GM18951 (cell line): ENCODE data around the gene ZNF668.

Source experiments
- POLR2A ChIP-seq: IDR thresholded peaks from 4 replicates; pipeline ENCODE4 v1.6.1; 2011; ENCODE audit warnings: mild to moderate bottlenecking; ENCODE audit not compliant: insufficient read length, insufficient read depth; ENCODE audit errors: extremely low read depth
- in situ Hi-C: fragments of 300-500 bp; cut with MboI; formaldehyde crosslinking; loops from one replicate; pipeline ENCODE4 v1.12.0; 2022; ENCODE audit warnings: low sequenced_read_pairs, mixed read lengths, inconsistent platforms; ENCODE audit not compliant: unreplicated experiment

Gene ZNF668

DNA sequence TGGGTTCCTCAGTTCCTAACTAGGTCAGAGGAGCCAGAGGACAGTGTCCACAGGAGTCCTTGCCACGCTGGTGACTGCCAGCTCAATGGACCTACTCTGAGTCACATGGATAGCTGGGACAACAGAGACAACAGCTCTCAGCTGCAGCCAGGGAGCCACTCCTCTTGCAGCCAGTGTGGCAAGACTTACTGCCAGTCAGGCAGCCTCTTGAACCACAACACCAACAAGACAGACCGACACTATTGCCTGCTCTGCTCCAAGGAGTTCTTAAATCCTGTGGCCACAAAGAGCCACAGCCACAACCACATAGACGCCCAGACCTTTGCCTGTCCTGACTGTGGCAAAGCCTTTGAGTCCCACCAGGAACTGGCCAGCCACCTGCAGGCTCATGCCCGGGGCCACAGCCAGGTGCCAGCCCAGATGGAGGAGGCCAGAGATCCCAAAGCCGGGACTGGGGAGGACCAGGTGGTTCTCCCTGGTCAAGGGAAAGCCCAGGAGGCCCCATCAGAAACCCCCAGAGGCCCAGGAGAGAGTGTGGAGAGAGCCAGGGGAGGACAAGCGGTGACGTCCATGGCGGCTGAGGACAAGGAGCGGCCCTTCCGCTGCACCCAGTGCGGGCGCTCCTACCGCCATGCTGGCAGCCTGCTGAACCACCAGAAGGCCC lies 6.8 kb upstream of the ZNF668 start:
- TF ChIP-seq POLR2A, result no peak
- in situ Hi-C loops, result no loop called here

DNA sequence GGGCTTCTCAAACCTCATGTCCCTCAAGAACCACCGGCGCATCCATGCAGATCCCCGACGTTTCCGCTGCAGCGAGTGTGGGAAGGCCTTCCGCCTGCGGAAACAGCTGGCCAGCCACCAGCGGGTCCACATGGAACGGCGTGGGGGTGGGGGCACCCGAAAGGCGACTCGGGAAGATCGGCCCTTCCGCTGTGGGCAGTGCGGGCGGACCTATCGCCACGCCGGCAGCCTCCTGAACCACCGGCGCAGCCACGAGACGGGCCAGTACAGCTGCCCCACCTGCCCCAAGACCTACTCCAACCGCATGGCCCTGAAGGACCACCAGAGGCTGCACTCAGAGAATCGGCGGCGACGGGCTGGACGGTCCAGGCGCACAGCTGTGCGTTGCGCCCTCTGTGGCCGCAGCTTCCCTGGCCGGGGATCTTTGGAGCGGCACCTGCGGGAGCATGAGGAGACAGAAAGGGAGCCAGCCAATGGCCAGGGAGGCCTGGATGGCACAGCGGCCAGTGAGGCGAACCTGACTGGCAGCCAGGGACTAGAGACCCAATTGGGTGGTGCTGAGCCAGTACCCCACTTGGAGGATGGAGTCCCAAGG lies 6.1 kb upstream of the ZNF668 start:
- in situ Hi-C loops, result no loop called here
- no peak for TF ChIP-seq POLR2A

DNA sequence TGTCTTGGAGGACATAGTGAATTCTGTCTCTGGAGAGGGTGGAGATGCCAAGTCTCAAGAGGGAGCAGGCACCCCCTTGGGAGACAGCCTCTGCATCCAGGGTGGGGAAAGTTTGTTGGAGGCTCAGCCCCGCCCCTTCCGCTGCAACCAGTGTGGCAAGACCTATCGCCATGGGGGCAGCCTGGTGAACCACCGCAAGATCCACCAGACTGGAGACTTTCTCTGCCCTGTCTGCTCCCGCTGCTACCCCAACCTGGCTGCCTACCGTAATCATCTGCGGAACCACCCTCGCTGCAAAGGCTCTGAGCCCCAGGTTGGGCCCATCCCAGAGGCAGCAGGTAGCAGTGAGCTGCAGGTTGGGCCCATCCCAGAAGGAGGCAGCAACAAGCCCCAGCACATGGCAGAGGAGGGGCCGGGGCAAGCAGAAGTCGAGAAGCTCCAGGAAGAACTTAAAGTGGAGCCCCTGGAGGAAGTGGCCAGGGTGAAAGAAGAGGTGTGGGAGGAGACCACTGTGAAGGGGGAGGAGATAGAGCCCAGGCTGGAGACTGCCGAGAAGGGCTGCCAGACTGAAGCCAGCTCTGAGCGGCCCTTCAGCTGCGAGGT lies 5.4 kb upstream of the ZNF668 start:
- in situ Hi-C loops, result no loop called here
- TF ChIP-seq POLR2A, result no peak

DNA sequence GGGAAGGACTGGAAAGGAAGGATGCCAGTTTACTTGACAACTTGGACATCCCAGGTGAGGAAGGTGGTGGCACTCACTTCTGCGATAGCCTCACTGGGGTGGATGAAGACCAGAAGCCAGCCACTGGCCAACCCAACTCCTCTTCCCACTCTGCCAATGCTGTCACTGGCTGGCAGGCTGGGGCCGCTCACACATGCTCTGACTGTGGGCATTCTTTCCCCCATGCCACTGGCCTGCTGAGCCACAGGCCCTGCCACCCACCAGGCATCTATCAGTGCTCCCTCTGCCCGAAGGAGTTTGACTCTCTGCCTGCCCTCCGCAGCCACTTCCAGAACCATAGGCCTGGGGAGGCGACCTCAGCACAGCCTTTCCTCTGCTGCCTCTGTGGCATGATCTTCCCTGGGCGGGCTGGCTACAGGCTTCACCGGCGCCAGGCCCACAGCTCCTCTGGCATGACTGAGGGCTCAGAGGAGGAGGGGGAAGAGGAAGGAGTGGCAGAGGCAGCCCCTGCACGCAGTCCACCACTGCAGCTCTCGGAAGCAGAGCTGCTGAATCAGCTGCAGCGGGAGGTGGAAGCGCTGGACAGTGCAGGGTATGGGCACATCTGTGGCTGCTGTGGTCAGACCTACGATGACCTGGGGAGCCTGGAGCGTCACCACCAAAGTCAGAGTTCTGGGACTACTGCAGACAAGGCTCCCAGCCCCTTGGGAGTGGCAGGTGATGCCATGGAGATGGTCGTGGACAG lies 4.7 kb upstream of the ZNF668 start:
- in situ Hi-C loops, result no loop called here
- no peak for TF ChIP-seq POLR2A

DNA sequence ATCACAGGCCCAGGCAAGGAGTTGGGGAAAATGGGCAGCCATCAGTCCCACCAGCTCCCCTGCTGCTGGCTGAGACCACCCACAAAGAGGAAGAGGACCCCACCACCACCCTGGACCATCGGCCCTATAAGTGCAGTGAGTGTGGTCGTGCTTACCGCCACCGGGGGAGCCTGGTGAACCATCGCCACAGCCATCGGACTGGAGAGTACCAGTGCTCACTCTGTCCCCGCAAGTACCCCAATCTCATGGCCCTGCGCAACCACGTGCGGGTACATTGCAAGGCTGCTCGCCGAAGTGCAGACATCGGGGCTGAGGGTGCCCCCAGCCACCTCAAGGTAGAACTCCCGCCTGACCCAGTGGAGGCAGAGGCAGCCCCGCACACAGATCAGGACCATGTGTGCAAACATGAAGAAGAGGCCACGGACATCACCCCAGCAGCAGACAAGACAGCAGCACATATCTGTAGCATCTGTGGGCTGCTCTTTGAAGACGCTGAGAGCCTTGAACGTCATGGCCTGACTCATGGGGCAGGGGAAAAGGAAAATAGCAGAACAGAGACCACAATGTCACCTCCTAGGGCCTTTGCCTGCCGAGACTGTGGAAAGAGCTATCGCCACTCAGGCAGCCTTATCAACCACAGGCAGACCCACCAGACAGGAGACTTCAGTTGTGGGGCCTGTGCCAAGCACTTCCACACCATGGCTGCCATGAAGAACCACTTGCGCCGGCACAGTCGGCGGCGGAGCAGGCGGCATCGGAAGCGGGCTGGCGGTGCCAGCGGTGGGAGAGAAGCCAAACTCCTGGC lies 3.8 kb upstream of the ZNF668 start:
- TF ChIP-seq POLR2A, result no peak

DNA sequence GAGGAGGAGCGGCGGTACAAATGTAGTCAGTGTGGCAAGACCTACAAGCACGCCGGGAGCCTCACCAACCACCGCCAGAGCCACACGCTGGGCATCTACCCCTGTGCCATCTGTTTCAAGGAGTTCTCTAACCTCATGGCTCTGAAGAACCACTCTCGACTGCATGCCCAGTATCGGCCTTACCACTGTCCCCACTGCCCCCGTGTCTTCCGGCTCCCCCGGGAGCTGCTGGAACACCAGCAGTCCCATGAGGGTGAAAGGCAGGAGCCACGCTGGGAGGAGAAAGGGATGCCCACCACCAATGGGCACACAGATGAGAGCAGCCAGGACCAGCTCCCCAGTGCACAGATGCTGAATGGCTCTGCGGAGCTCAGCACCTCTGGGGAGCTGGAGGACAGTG lies 3.0 kb upstream of the ZNF668 start:
- in situ Hi-C loops, result no loop called here
- no peak for TF ChIP-seq POLR2A

More for the DNA sequence above, 3.8 kb upstream of the ZNF668 start:
- in situ Hi-C loops, result no loop called here

DNA sequence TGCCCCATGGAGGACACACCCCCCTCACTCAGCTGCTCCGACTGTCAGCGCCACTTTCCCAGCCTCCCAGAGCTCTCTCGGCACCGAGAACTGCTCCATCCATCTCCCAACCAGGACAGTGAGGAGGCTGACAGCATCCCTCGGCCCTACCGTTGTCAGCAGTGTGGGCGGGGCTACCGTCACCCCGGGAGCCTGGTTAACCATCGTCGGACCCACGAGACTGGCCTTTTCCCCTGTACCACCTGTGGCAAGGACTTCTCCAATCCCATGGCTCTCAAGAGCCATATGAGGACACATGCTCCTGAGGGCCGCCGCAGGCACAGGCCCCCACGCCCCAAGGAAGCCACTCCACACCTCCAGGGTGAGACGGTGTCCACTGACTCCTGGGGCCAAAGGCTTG lies 2.3 kb upstream of the ZNF668 start:
- in situ Hi-C loops, result no loop called here
- TF ChIP-seq POLR2A, result no peak

DNA sequence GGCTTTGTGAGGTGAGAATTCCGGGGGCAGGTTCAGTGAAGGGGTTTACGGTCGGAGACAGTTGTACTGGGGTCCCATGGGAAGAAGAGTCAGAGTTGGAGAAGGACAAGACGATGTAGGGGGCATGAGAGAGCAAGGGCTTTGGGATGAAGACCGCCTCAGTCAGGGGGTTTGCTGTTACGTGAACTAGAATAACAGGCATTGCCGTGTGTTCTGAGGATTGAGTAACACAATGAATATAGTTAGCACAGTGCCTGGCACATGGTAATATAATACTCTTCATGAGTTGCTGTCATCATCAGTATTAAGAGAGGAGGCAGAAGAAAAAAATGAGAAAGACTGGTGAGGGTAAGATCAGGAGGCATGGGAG lies 759 bp upstream of the ZNF668 start:
- TF ChIP-seq POLR2A, result no peak
- in situ Hi-C loops, result no loop called here

DNA sequence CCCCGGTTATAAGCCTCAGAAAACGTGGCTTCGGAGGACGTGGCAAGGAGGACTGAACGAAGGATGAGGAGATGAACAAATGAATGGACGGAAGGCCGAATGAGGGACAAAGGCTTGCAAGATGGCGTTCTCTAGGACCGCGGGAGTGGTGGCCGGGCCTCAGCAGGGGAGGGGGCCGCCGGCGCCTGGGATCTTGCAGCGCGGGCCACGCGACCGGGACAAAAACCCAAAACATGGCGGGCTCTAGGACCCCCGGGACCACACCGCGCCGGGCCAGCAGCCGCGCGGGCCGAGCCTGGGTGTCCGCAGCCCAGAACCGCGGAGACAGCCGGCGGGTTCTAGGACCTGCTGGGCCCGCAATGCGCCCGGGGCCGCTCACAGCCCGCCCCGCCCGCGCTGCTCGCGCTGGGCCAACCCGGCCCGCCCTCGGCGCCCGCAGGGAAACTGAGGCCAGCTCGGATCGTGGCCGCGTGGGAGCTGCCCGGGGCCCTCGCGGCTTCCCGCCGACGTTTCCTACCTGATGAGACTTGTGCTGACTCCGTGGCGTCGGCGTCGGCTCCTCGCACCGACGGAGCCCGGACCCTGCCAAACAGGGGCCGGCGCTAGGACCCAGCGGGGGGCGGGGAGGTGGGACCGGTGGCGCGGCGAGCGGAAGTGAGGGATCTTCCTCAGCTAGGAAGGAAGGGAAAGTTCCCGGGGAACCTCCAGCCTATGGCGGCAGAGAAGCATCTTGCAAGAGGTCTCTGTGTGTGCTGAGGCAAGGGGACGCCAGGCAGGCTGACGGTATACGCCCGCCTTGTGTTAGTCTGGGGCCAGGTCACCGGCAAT lies 684 bp downstream of the ZNF668 start:
- in situ Hi-C loops, result no loop called here
- TF ChIP-seq POLR2A, result peak; percentile 45

DNA sequence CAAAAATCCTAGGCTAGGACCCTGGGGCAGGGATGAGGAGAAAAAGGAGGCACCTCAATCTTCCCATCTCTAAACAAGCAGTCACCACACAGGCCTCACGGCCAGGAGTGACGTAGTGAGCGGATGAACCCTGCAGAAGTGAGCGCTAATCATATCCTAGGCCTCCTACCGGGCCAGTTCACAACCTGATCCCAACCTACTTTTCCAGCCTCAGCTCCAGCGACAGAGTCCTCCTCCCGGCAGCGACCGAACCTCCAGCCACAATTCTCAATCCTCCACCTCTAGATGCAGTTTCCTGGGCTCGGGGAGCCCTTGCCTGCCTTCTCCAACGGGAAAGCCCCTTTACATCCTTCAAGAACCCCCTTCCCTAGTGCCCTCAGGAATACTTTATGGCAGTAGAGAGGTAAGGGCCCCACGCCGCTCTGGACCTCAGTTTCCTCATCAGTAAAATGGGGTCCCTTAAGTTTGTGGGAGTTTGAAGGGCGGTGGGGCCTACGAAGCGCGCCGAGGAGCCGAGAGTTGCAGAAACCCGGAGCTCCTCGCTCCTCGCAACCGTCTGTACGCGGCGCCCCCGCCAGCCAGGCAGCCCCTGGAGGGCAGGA lies 1.4 kb downstream of the ZNF668 start:
- TF ChIP-seq POLR2A, result no peak
- in situ Hi-C loops, result no loop called here

DNA sequence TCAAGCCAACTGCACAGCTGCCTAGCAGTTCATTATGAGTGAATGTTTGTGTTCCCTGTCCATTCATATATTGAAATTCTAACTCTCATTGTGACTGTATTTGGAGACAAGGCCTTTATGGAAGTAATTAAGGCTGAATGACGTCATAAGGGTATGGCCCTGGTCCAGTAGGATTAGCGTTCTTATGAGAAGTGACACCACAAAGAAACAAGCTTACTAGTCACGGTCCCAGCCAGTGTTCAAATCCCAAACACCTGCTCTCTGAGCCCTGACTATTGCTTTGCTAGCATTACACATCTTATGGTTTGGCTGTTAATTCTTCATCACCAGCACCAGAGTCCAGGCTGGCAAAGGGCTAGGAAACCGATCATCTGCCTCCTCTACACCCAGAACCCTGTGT lies 2.2 kb downstream of the ZNF668 start:
- no peak for TF ChIP-seq POLR2A
- in situ Hi-C loops, result no loop called here

DNA sequence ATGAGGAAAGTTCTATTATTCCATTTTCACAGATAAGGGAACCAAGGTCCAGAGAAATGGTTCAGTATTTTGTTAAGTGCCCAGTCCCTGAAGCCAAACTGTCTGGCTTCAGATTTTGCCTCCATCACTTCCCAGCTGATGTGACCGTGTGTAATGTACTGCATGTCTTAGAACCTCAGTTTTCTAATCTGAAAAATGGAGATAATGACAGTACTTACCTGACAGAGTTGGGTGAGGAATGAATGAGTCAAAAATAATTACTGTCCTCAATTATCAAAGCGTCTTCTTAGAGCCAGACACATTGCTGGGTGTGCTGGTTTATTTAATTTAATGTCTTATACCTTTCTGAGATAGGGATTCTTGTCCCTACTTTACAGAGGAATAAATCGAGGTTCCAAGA lies 6.7 kb downstream of the ZNF668 start:
- in situ Hi-C loops, result no loop called here
- TF ChIP-seq POLR2A, result no peak
